ENCODE measurements around the gene JAKMIP3.

Gene JAKMIP3

DNA sequence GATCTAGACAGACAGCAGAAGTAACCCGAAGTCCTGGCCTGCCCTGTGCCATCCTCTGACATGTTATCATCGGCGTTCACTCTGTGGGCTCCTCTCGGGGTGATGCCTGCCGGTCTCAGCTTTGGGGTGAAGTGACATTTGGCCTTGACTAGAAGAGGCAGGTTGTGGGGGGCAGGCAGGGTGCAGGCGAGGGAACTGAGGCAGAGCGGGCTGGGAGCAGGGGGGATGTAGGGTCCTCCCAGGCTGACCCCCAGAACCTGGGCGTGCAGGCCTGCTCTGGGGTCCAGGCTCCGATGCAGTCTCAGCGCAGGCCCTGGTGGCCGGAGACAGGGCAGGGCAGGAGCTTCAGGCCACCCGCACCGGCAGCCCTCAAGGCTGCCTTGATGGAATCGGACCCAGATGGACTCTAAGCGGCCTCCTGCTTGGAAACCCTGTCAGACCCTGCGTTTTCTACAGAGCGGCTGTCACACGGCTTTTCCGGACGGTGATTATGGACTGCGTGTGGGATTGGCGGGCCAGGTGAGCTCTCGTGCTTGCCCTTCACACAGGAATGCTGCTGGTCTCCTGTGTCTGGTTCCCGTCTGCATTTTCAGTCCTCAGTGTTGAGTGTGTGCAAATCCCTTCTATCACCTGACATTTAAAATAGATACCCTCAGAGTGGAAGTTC lies 842 bp upstream of the JAKMIP3 start:
- Histone ChIP-seq H3K27me3 (ENCODE audit: insufficient read depth, poor library complexity, severe bottlenecking) (no peaks in the 10 kb centered on the region), H3K27ac (replicated peaks) (no peak overlapping the region), H3K4me3 (replicated peaks; ENCODE audit: insufficient read depth, low read length) (no peak overlapping the region)
- TF ChIP-seq SPI1 (IDR thresholded peaks at IDR 0.05; ENCODE audit: borderline replicate concordance, low read depth) (no peak), REST (IDR thresholded peaks at IDR 0.05; ENCODE audit: insufficient replicate concordance, low read depth) (no peak), POLR2AphosphoS5 (IDR thresholded peaks at IDR 0.05; ENCODE audit: low read depth) (no peak), GABPA (IDR thresholded peaks at IDR 0.05; ENCODE audit: low read depth) (no peak)
- TF ChIP-seq, protein P1, sequence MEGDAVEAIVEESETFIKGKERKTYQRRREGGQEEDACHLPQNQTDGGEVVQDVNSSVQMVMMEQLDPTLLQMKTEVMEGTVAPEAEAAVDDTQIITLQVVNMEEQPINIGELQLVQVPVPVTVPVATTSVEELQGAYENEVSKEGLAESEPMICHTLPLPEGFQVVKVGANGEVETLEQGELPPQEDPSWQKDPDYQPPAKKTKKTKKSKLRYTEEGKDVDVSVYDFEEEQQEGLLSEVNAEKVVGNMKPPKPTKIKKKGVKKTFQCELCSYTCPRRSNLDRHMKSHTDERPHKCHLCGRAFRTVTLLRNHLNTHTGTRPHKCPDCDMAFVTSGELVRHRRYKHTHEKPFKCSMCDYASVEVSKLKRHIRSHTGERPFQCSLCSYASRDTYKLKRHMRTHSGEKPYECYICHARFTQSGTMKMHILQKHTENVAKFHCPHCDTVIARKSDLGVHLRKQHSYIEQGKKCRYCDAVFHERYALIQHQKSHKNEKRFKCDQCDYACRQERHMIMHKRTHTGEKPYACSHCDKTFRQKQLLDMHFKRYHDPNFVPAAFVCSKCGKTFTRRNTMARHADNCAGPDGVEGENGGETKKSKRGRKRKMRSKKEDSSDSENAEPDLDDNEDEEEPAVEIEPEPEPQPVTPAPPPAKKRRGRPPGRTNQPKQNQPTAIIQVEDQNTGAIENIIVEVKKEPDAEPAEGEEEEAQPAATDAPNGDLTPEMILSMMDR (IDR thresholded peaks at IDR 0.05; ENCODE audit: insufficient read depth, low read length) = no peak
- no peak for DNase-seq (ENCODE audit: low read depth in 1 of 2, low spot score in 1 of 2)

DNA sequence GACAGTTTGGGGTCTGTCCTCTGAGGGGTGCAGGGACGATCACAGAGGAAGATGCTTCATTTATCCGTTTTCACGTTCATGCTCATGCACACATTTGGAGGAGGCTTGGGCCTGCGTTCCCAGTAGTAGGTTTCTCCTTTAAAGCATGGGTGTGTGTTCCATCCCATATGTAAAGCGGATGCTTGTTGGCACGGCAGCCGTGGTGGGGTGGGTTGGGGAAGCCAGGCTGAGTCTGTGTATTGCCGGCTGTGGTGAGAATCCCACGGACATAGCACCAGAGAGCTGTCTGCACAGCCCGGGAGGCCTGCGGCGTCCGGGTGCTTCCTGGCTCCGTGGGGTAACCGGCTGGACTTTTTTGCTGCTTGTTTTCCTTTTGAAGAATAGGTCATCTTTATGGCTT lies 440 bp downstream of the JAKMIP3 start:
- TF ChIP-seq POLR2AphosphoS5 (IDR thresholded peaks at IDR 0.05; ENCODE audit: low read depth) = no peak
- TF ChIP-seq REST (IDR thresholded peaks at IDR 0.05; ENCODE audit: insufficient replicate concordance, low read depth) = no peak
- TF ChIP-seq GABPA (IDR thresholded peaks at IDR 0.05; ENCODE audit: low read depth) = no peak
- TF ChIP-seq, protein P1 (IDR thresholded peaks at IDR 0.05; ENCODE audit: insufficient read depth, low read length) = no peak
- TF ChIP-seq SPI1 (IDR thresholded peaks at IDR 0.05; ENCODE audit: borderline replicate concordance, low read depth) = no peak
- Histone ChIP-seq H3K27ac (replicated peaks) (no peak overlapping the region), H3K4me3 (replicated peaks; ENCODE audit: insufficient read depth, low read length) (no peak overlapping the region), H3K27me3 (ENCODE audit: insufficient read depth, poor library complexity, severe bottlenecking) (no peaks in the 10 kb centered on the region)
- DNase-seq (ENCODE audit: low read depth in 1 of 2, low spot score in 1 of 2) = no peak

- DNase-seq (ENCODE audit: low read depth in 1 of 2, low spot score in 1 of 2) = no peak
- peaks cover under 1% of the 10 kb centered on the region for H3K27me3 ChIP-seq (ENCODE audit: insufficient read depth, poor library complexity, severe bottlenecking)
- no peak overlapping the region for H3K4me3 ChIP-seq (replicated peaks; ENCODE audit: insufficient read depth, low read length)
- no peak overlapping the region for H3K27ac ChIP-seq (replicated peaks)
- no peak for TF ChIP-seq SPI1 (IDR thresholded peaks at IDR 0.05; ENCODE audit: borderline replicate concordance, low read depth)
- TF ChIP-seq GABPA (IDR thresholded peaks at IDR 0.05; ENCODE audit: low read depth) = no peak
- TF ChIP-seq, protein P1 (IDR thresholded peaks at IDR 0.05; ENCODE audit: insufficient read depth, low read length) = no peak
Measured at GRCh38 chr10:132066812-132067211, 1.1 kb downstream of the JAKMIP3 start.

All from HL-60 (cell line).